HK-2 (cell line): ENCODE results near the gene MEPCE.
"Not testable (repeated sequence)": the region's sequence is repeated elsewhere in the genome, so short reads cannot be mapped to it uniquely, and the experiment has no call there.

Experiments
- DNase-seq: peaks from one replicate; pipeline ENCODE4 v3.0.0-alpha.2; 2018; ENCODE audit not compliant: unreplicated experiment

The MEPCE gene

DNA sequence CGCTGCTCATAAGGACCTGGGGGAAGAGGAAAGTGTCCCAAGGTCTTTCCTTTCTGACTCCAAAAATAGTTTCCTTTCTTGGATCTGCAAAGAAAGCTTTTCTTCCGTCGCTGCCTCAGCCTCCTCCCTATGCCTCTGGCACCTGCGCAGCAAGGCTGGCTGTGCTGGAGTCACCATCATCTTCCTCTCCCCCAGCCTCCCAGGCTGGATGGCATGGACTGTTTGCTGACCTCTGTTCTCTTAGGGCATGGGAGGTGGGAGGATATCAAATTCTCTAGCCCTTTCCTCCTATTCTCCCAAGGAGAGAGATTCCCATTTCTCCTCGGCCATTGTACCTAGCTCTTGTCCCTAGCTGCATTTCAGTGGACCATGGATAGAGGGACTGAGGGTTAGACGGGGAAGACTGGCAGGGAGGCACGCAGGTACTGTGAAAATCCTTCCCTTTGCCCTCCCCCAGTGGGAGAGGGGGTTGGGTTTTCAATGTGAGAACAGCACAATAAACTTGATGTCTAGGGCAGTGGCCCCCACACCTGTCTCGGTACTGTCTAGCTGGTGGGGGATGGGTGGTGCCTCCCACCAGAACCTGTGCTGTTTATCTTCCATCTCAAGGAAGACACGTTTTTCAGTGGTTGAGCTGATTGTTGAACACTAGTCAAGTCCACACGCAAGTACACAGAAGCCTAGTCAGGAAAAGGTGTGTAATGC is 4.1 kb downstream of the MEPCE start:
- DNase-seq, result no peak

GRCh38 chr7:100434297-100435144 is 4.9 kb downstream of the MEPCE start:
- no peak for DNase-seq

GRCh38 chr7:100435401-100436304 is 6.0 kb downstream of the MEPCE start:
- DNase-seq, result peak; percentile 64

DNA sequence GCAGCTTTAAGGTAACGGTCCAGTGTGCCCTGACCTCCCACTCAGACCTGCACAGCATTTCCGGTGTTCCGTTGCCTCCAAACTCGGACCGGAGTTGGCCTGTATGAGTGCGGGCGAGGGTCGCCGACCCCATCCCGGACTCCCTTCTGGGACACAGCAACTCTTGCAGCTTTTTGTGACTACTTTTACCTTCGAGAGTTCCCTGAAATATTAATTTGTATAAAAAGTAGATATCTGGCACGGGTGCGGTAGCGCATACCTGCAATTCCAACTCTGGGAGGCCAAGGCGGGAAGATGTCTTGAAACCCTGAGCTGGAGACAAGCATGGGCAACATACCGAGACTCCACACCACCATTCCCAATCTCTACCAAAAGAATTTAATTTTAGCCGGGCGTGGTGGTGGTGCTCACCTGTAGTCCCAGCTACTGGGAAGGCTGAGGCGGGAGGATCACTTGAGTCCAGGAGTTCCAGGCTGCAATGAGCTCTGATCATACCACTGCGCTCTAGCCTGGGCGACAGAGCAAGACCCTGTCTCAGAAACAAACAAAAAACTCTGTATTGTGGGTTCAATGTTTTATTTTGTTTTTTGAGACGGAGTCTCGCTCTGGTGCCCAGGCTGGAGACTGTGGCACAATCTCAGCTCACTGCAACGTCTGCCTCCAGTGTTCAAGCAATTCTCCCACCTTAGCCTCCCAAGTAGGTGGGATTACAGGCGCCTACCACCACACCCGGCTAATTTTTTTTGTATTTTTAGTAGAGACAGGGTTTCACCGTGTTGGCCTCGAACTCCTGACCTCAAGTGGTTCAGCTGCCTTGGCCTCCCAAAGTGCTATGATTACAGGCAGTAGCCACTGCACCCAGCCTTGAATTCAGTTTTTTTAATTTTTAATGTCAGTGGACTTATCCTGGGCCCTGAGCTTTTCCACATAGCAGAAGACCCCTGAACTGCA is 7.8 kb downstream of the MEPCE start:
- no peak for DNase-seq

- DNase-seq, result no peak
Observed at GRCh38 chr7:100438172-100438571, 8.5 kb downstream of the MEPCE start.

DNA sequence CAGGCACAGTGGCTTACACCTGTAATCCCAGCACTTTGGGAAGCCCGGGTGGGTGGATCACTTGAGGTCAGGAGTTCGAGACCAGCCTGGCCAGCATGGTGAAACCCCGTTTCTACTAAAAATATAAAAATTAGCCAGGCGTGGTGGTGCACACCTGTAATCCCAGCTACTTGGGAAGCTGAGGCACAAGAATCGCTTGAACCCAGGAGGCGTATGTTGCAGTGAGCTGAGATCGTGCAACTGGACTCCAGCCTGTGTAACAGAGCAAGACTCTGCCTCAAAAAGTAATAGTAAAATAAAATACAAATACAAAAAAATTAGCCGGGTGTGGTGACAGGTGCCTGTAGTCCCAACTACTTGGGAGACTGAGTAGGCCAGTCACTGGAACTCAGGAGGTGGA is 9.1 kb downstream of the MEPCE start:
- DNase-seq, result not testable (repeated sequence)

DNA sequence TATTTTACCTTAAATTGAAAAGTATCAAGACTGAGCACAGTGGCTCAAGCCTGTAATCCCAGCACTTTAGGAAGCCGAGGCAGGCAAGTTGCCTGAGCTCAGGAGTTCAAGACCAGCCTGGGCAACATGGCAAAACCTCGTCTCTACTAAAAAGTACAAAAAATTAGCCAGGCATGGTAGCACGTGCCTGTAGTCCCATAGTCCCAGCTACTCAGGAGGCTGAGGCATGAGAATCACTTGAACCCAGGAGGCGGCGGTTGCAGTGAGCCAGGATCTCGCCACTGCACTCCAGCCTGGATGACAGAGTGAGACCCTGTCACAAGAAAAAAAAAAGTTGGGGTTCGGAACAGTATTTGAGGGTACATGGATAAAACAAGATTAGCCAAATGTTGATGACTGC is 9.6 kb downstream of the MEPCE start:
- DNase-seq, result not testable (repeated sequence)

DNA sequence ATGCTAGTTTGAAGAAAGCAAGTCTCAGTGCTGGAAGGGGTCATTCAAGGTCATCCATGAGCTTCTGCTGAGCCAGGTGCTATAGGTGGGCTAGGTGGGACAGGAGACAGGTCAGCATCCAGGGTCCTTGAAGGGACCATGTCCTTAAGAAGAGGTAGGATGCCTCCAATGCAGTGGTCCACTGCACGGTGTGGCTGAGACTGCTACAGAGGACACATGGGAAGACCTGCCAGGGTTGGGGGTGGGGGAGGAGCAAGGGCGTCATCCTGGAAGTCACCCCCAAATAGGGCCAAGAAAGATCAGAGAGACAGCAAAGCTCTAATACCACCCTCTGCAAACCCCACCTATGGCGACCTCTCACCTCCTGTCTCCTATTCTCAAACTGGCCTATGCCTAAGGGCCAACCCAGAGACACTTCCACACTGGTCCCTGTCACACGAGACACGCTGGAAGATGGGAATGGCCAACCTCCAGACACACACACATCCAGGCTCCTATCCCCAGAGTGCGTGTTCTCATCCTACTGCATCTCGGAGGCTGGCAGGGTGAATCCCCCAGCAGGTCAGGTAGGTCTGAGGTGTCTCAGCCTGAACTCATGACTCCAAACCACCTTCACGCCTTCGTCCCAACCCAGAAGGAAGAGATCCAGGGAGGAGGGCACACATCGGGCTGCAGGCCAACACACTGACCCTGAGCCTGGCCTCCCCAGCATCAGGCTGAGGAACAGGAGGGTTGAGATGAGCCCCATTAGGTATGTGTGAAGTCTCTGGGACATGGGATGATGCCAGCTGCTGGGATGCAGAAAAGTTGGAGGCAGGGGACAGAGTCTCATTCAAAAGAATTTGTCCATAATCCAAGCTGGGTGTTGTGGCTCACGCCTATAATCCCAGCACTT is 12.3 kb downstream of the MEPCE start:
- no peak for DNase-seq

DNA sequence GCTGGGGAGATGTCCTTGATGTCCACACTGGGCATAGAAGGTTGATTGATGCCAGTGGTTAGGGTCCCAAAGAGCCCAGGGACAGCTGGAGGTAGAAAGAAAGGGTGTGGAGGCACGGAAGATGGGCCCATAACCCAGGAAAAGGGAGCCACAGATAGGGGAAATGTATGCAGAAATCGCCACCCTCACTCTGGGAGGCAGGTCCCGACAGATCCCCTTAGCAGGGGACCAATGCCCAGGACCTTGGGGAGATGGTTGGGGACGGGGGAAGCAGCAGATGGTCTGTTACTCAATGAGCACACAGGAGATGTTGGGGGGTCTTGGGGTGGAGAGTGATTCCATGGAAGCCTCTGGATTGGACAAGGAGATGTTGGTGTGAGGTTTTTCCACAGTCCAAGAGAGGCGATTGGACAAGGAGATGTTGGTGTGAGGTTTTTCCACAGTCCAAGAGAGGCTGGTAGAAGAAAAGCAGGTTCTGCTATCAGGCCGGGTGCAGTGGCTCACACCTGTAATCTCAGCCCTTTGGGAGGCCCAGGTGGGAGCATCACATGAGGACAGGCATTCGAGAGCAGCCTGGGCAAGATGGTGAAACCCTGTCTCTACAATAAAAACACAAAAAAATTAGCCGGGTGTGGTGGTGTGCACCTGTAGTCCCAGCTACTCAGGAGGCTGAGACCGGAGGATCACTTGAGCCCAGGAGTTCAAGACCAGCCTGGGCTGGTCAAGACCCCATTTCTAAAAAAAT is 13.6 kb downstream of the MEPCE start:
- no peak for DNase-seq

- peak; percentile 59 for DNase-seq
Observed at GRCh38 chr7:100444311-100445278, 15.0 kb downstream of the MEPCE start.

GRCh38 chr7:100446040-100446439 is 16.4 kb downstream of the MEPCE start:
- no peak for DNase-seq

DNA sequence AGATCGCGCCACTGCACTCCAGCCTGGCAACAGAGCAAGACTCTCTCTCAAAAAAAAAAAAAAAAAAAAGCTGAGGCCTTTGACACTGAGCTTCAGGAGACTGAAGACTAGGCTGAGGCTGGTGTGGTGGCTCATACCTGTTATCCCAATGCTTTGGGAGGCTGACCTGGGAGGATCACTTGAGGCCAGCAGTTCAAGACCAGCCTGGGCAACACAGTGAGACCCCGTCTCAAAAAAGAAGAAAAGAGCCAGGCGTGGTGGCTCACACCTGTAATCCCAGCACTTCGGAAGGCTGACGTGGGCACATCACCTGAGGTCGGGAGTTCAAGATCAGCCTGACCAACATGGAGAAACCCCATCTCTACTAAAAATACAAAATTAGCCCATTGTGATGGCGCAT is 17.7 kb downstream of the MEPCE start:
- not testable (repeated sequence) for DNase-seq

GRCh38 chr7:100449190-100449795 is 19.7 kb downstream of the MEPCE start:
- no peak for DNase-seq

GRCh38 chr7:100452513-100452912 is 22.9 kb downstream of the MEPCE start:
- no peak for DNase-seq

DNA sequence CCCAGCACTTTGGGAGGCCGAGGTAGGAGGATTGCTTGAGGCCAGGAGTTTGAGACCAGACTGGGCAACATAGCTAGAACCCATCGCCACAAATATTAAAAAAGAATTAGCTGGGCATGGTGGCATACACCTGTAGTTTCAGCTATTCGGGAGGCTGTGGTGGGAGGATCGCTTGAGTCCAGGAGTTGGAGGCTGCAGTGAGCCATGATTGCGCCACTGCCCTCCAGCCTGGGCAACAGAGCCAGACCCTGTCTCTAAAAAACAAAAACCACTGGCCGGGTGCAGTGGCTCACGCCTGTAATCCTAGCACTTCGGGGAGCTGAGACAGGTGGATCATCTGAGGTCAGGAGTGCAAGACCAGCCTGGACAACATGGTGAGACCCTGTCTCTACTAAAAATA is 24.2 kb downstream of the MEPCE start:
- DNase-seq, result not testable (repeated sequence)

DNA sequence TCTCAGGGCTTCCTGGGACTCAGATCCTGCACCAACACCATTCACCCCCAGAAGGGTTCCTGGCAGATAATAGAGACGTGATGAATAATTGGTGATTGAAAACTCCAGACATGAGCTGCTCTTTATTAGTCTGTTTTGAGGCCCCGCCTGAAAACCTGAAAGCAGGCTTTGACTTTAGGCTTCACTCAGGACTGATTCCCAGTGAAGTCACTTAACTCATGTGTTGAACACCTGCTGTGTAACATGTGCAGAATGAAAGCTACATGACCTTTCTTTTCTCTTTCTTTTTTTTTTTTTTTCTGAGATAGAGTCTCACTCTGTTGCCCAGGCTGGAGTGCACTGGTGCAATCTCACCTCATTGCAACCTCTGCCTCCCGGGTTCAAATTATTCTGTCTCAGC is 25.6 kb downstream of the MEPCE start:
- no peak for DNase-seq

DNA sequence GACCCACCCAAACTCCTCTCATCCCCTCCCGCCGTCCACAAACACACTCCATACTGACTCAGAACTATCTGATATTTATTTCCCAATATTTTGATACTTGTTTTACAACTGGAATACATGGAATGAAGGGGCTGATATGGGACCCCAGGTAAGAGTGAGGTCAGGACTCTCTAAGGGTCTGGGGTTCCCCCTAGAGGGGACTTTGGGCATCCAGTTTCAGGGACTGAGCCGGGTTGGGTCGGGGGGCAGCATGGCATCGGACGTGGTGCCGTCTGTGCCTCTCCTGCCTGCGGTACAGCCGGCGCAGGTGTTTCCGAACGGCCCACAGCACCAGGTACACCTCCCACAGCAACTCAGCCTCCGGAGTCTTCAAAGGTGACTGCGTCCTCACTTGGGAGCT is 26.9 kb downstream of the MEPCE start:
- DNase-seq, result no peak

GRCh38 chr7:100457033-100457432 is 27.4 kb downstream of the MEPCE start:
- DNase-seq, result no peak
